HepG2 (cell line): ENCODE data around the gene TMEM129. TPM values are rescaled to one million over a fixed set of nuclear protein-coding genes. Genes with fewer than 3 reads are reported as not detected.

Experiments
- KDM5B ChIP-seq: sonication (generic); formaldehyde crosslinking; IDR thresholded peaks from 2 replicates; pipeline ENCODE4 v1.4.0; 2020; ENCODE audit warnings: missing genetic modification reagents, mild to moderate bottlenecking, borderline replicate concordance
- LCORL ChIP-seq, 2 experiments: fragments of 450-650 bp in 1 of 2; sonication (generic) in 1 of 2; formaldehyde crosslinking in 1 of 2; IDR thresholded peaks; 2 replicates each; pipeline versions ENCODE4 v1.5.0 to v1.6.1; 2017 to 2020; ENCODE audit warnings: antibody characterized with exemption in 1 of 2, missing genetic modification reagents in 1 of 2
- NFIC ChIP-seq: IDR thresholded peaks from 2 replicates; pipeline ENCODE4 v1.6.1; 2012; ENCODE audit warnings: mild to moderate bottlenecking, low read length, inconsistent platforms
- NR2F6 ChIP-seq, 2 experiments: IDR thresholded peaks; 2 replicates each; pipeline ENCODE4 v1.6.1; 2016; ENCODE audit warnings: antibody characterized with exemption in 1 of 2, mild to moderate bottlenecking in 1 of 2
- REXO4 ChIP-seq: sonication (generic); formaldehyde crosslinking; IDR thresholded peaks from 2 replicates; pipeline ENCODE4 v1.8.0; 2022; ENCODE audit warnings: missing genetic modification reagents, mild to moderate bottlenecking, borderline replicate concordance
- SPEN ChIP-seq: sonication (generic); formaldehyde crosslinking; IDR thresholded peaks from 2 replicates; pipeline ENCODE4 v1.5.1; 2020; ENCODE audit warnings: low read depth, mild to moderate bottlenecking, missing genetic modification reagents
- ZBTB38 ChIP-seq: sonication (generic); formaldehyde crosslinking; IDR thresholded peaks from 2 replicates; pipeline ENCODE4 v1.5.1; 2020; ENCODE audit warnings: mild to moderate bottlenecking, missing genetic modification reagents
- ZNF251 ChIP-seq: sonication (generic); formaldehyde crosslinking; IDR thresholded peaks from 2 replicates; pipeline ENCODE4 v1.9.0; 2021; ENCODE audit warnings: mild to moderate bottlenecking, missing genetic modification reagents
- ZNF333 ChIP-seq: sonication (generic); formaldehyde crosslinking; IDR thresholded peaks from 2 replicates; pipeline ENCODE4 v1.4.0; 2020; ENCODE audit warnings: mild to moderate bottlenecking, missing genetic modification reagents, borderline replicate concordance
- ZNF564 ChIP-seq: sonication (generic); formaldehyde crosslinking; IDR thresholded peaks from 2 replicates; pipeline ENCODE4 v1.8.1; 2023; ENCODE audit warnings: mild to moderate bottlenecking, missing genetic modification reagents
- ZNF660 ChIP-seq: sonication (generic); formaldehyde crosslinking; IDR thresholded peaks from 2 replicates; pipeline ENCODE4 v1.5.1; 2020; ENCODE audit warnings: mild to moderate bottlenecking, low read depth, missing genetic modification reagents, borderline replicate concordance
- ZNF687 ChIP-seq: sonication (generic); formaldehyde crosslinking; IDR thresholded peaks from 2 replicates; pipeline ENCODE4 v1.5.1; 2020; ENCODE audit warnings: mild to moderate bottlenecking, missing genetic modification reagents, moderate library complexity
- ZSCAN12 ChIP-seq: sonication (generic); formaldehyde crosslinking; IDR thresholded peaks from 2 replicates; pipeline ENCODE4 v1.9.0; 2021; ENCODE audit warnings: mild to moderate bottlenecking, missing genetic modification reagents
- polyA plus RNA-seq, 8 experiments: library from polyadenylated mRNA; depleted of rRNA in 3 of 8; stranded (reverse) in 7 of 8; unstranded in 1 of 8; fragments of >200 nt; fragmentation: Illumina TruSeq in 4 of 8; extraction: Trizol in 4 of 8; gene quantifications; 2 replicates each; pipeline versions ENCODE4 v1.2.1 to v1.2.3, GENCODE V29; 2011 to 2016; ENCODE audit warnings: low read depth in 4 of 8, missing spikeins in 1 of 8, mixed read lengths in 1 of 8; ENCODE audit not compliant: insufficient read depth in 1 of 8
- total RNA-seq, 5 experiments: library from RNA; depleted of rRNA; stranded (reverse); fragments of >200 nt; fragmentation: Illumina TruSeq; extraction: Trizol; gene quantifications; 2 replicates each; pipeline ENCODE4 v1.2.3, GENCODE V29; 2016; ENCODE audit warnings: low read depth in 1 of 5
- TF ChIP-seq, protein P1 (sequence below): IDR thresholded peaks from 2 replicates; pipeline ENCODE4 v1.6.1; 2016
- TF ChIP-seq, protein P2 (sequence below): IDR thresholded peaks from 2 replicates; pipeline ENCODE4 v1.4.0; 2020; ENCODE audit warnings: mild to moderate bottlenecking, missing genetic modification reagents
- TF ChIP-seq, protein P3 (sequence below): sonication (generic); formaldehyde crosslinking; IDR thresholded peaks from 2 replicates; pipeline ENCODE4 v1.5.1; 2020; ENCODE audit warnings: missing genetic modification reagents, mild to moderate bottlenecking, borderline replicate concordance

Gene TMEM129
- total and polyA plus RNA-seq, 2 of the 13 experiments (the other 11 are each of a cell fraction or from before 2014, with no cell fraction given) = 19.0 to 25.8 TPM

DNA sequence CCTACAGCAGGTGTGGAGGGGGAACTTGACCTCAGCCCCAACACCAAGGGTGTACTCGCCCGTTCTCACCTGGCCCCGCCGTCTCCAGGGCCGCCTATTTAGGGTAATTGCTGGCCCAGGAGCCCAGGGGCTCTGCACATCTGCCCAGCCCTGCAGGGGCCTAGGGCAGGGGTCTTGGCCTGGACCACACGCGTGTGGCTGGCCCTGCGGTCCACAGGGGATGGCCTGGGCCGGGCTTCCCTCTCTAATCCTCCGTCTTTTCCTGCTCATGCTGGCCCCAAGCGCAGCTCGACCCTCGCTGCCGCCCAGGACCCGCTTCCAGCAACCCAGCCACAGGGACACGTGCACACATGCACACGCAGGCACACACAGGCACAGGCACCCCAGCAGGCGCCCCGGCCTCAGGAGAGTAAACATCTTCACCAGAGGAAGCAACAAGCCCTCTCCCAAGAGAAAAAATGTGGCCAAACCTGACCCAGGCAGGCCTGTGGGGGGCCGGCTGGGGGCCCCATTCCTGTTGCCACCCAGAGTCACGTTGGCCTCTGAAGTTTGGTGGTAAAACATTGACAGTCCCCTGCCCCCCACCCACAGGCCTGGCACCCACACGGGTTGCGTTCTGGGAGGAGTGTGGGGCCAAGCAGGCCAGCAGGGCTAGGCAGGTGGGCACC lies 47.4 kb upstream of the TMEM129 start (continued):
- TF ChIP-seq LCORL (IDR thresholded peaks at IDR 0.05) (no peak), LCORL (CRISPR knock-in tag; IDR thresholded peaks at IDR 0.05) (peak; percentile 47; the same call in 1 of the 2 replicates), ZNF251 (CRISPR knock-in tag) (no peak), ZNF333 (CRISPR knock-in tag) (peak; percentile 85; the same call in 1 of the 2 replicates), ZBTB38 (no peak), ZNF660 (CRISPR knock-in tag) (no peak), REXO4 (no peak), ZNF564 (CRISPR knock-in tag) (peak; percentile 43; the same call in 1 of the 2 replicates), SPEN (0 out of 2 replicates have a peak, but pooled peaks have one; percentile 6), ZSCAN12 (CRISPR knock-in tag) (no peak), KDM5B (peak; percentile 67), NR2F6 (IDR thresholded peaks at IDR 0.05) (peak; percentile 44; the same call in 1 of the 2 replicates), NR2F6 (CRISPR knock-in tag; IDR thresholded peaks at IDR 0.05) (peak; percentile 45; the same call in 1 of the 2 replicates), NFIC (no peak), ZNF687 (CRISPR knock-in tag) (peak; percentile 97)
- TF ChIP-seq, protein P1, sequence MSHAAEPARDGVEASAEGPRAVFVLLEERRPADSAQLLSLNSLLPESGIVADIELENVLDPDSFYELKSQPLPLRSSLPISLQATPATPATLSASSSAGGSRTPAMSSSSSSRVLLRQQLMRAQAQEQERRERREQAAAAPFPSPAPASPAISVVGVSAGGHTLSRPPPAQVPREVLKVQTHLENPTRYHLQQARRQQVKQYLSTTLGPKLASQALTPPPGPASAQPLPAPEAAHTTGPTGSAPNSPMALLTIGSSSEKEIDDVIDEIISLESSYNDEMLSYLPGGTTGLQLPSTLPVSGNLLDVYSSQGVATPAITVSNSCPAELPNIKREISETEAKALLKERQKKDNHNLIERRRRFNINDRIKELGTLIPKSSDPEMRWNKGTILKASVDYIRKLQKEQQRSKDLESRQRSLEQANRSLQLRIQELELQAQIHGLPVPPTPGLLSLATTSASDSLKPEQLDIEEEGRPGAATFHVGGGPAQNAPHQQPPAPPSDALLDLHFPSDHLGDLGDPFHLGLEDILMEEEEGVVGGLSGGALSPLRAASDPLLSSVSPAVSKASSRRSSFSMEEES (CRISPR knock-in tag) = peak; percentile 39; the same call in 1 of the 2 replicates
- TF ChIP-seq, protein P2, sequence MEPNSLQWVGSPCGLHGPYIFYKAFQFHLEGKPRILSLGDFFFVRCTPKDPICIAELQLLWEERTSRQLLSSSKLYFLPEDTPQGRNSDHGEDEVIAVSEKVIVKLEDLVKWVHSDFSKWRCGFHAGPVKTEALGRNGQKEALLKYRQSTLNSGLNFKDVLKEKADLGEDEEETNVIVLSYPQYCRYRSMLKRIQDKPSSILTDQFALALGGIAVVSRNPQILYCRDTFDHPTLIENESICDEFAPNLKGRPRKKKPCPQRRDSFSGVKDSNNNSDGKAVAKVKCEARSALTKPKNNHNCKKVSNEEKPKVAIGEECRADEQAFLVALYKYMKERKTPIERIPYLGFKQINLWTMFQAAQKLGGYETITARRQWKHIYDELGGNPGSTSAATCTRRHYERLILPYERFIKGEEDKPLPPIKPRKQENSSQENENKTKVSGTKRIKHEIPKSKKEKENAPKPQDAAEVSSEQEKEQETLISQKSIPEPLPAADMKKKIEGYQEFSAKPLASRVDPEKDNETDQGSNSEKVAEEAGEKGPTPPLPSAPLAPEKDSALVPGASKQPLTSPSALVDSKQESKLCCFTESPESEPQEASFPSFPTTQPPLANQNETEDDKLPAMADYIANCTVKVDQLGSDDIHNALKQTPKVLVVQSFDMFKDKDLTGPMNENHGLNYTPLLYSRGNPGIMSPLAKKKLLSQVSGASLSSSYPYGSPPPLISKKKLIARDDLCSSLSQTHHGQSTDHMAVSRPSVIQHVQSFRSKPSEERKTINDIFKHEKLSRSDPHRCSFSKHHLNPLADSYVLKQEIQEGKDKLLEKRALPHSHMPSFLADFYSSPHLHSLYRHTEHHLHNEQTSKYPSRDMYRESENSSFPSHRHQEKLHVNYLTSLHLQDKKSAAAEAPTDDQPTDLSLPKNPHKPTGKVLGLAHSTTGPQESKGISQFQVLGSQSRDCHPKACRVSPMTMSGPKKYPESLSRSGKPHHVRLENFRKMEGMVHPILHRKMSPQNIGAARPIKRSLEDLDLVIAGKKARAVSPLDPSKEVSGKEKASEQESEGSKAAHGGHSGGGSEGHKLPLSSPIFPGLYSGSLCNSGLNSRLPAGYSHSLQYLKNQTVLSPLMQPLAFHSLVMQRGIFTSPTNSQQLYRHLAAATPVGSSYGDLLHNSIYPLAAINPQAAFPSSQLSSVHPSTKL = peak; percentile 61
- TF ChIP-seq, protein P3, sequence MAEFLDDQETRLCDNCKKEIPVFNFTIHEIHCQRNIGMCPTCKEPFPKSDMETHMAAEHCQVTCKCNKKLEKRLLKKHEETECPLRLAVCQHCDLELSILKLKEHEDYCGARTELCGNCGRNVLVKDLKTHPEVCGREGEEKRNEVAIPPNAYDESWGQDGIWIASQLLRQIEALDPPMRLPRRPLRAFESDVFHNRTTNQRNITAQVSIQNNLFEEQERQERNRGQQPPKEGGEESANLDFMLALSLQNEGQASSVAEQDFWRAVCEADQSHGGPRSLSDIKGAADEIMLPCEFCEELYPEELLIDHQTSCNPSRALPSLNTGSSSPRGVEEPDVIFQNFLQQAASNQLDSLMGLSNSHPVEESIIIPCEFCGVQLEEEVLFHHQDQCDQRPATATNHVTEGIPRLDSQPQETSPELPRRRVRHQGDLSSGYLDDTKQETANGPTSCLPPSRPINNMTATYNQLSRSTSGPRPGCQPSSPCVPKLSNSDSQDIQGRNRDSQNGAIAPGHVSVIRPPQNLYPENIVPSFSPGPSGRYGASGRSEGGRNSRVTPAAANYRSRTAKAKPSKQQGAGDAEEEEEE (CRISPR knock-in tag) = no peak
